HepG2 (cell line): ENCODE measurements around the gene ACSS1. TPM values are rescaled to one million over a fixed set of nuclear protein-coding genes. Genes with fewer than 3 reads are reported as not detected.
A peak's percentile ranks its signal among the peaks of the same experiment; 100 is the strongest.

Source experiments
- HDAC2 ChIP-seq: sonication (generic); formaldehyde crosslinking; IDR thresholded peaks from 2 replicates; pipeline ENCODE4 v1.4.0; 2020; ENCODE audit warnings: missing genetic modification reagents
- PHF21A ChIP-seq: sonication (generic); formaldehyde crosslinking; IDR thresholded peaks from 2 replicates; pipeline ENCODE4 v1.5.0; 2020; ENCODE audit warnings: mild to moderate bottlenecking, missing genetic modification reagents
- SYNCRIP ChIP-seq: fragments of 200-400 bp; formaldehyde crosslinking; IDR thresholded peaks from 2 replicates; pipeline ENCODE4 v1.6.1; 2018; ENCODE audit warnings: mild to moderate bottlenecking, low read depth, low read length; ENCODE audit not compliant: insufficient read depth
- TBX3 ChIP-seq: fragments of 450-650 bp; IDR thresholded peaks from 2 replicates; pipeline ENCODE4 v1.6.1; 2017; ENCODE audit warnings: antibody characterized with exemption, mild to moderate bottlenecking, inconsistent platforms, borderline replicate concordance
- TCF12 ChIP-seq, 2 experiments: fragments of 450-650 bp in 1 of 2; sonication (generic) in 1 of 2; formaldehyde crosslinking in 1 of 2; IDR thresholded peaks; 2 replicates each; pipeline versions ENCODE4 v1.6.1 to v1.8.0; 2017 to 2022; ENCODE audit warnings: antibody characterized with exemption in 1 of 2, mild to moderate bottlenecking in 1 of 2, missing genetic modification reagents in 1 of 2, moderate library complexity in 1 of 2
- TEAD3 ChIP-seq: optimal IDR thresholded peaks from 2 replicates; pipeline ENCODE3; 2016; ENCODE audit warnings: borderline replicate concordance
- ZNF343 ChIP-seq: sonication (generic); formaldehyde crosslinking; IDR thresholded peaks from 2 replicates; pipeline ENCODE4 v1.4.0; 2020; ENCODE audit warnings: mild to moderate bottlenecking, missing genetic modification reagents
- polyA plus RNA-seq, 8 experiments: library from polyadenylated mRNA; depleted of rRNA in 3 of 8; stranded (reverse) in 7 of 8; unstranded in 1 of 8; fragments of >200 nt; fragmentation: Illumina TruSeq in 4 of 8; extraction: Trizol in 4 of 8; gene quantifications; 2 replicates each; pipeline versions ENCODE4 v1.2.1 to v1.2.3, GENCODE V29; 2011 to 2016; ENCODE audit warnings: low read depth in 4 of 8, missing spikeins in 1 of 8, mixed read lengths in 1 of 8; ENCODE audit not compliant: insufficient read depth in 1 of 8
- total RNA-seq, 5 experiments: library from RNA; depleted of rRNA; stranded (reverse); fragments of >200 nt; fragmentation: Illumina TruSeq; extraction: Trizol; gene quantifications; 2 replicates each; pipeline ENCODE4 v1.2.3, GENCODE V29; 2016; ENCODE audit warnings: low read depth in 1 of 5
- TF ChIP-seq, protein P1 (sequence below): IDR thresholded peaks from 2 replicates; pipeline ENCODE4 v1.6.1; 2016
- TF ChIP-seq, protein P2 (sequence below): sonication (generic); formaldehyde crosslinking; IDR thresholded peaks from 2 replicates; pipeline ENCODE4 v1.5.0; 2020; ENCODE audit warnings: missing genetic modification reagents, mild to moderate bottlenecking, borderline replicate concordance
- TF ChIP-seq, protein P3 (sequence below): sonication (generic); formaldehyde crosslinking; IDR thresholded peaks from 2 replicates; pipeline ENCODE4 v1.5.1; 2020; ENCODE audit warnings: missing genetic modification reagents, mild to moderate bottlenecking, borderline replicate concordance
- TF ChIP-seq, protein P4 (sequence below): IDR thresholded peaks from 2 replicates; pipeline ENCODE4 v1.6.1; 2018; ENCODE audit warnings: missing genetic modification reagents, mild to moderate bottlenecking, missing compliant biosample characterization
- TF ChIP-seq, protein P5 (sequence below): sonication (generic); formaldehyde crosslinking; IDR thresholded peaks from 2 replicates; pipeline ENCODE4 v1.4.0; 2020; ENCODE audit warnings: missing genetic modification reagents; ENCODE audit errors: not compliant biosample characterization
- TF ChIP-seq, protein P6 (sequence below): sonication (generic); formaldehyde crosslinking; IDR thresholded peaks from 2 replicates; pipeline ENCODE4 v1.4.0; 2020; ENCODE audit warnings: low read depth, missing genetic modification reagents
- TF ChIP-seq, protein P7 (sequence below): sonication (generic); formaldehyde crosslinking; IDR thresholded peaks from 2 replicates; pipeline ENCODE4 v1.8.1; 2023; ENCODE audit warnings: mild to moderate bottlenecking, moderate library complexity, missing genetic modification reagents

Gene ACSS1
- total and polyA plus RNA-seq, 2 of the 13 experiments (the other 11 are each of a cell fraction or from before 2014, with no cell fraction given) = 15.2 to 41.6 TPM

DNA sequence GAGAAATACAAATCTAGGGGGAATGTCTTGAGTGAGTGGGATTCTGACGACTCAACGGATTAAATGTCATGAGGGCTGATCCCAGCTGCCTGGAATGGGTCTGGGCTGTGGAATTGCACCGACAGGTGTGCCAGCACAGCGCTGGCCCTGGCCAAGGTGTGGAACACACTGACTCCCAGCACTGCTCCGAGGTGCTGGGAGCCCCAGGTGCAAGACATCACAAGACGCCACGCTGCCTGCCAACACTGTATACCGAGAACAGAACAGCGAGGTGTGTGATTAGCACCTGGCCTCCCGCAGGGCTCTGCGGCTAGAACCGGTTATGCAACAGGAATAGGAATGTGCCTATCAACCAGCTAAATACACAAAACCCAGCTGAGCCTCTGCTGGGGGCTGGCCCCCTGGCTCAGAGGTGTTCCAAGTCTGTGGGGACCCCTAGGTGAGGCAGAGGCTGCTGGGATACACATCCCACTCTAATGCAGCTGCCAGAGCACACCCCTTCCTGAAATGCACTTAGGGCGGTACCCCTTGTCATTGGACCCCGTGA lies 40.6 kb downstream of the ACSS1 start (continued):
- TF ChIP-seq, protein P1, sequence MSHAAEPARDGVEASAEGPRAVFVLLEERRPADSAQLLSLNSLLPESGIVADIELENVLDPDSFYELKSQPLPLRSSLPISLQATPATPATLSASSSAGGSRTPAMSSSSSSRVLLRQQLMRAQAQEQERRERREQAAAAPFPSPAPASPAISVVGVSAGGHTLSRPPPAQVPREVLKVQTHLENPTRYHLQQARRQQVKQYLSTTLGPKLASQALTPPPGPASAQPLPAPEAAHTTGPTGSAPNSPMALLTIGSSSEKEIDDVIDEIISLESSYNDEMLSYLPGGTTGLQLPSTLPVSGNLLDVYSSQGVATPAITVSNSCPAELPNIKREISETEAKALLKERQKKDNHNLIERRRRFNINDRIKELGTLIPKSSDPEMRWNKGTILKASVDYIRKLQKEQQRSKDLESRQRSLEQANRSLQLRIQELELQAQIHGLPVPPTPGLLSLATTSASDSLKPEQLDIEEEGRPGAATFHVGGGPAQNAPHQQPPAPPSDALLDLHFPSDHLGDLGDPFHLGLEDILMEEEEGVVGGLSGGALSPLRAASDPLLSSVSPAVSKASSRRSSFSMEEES = no peak
- TF ChIP-seq PHF21A = peak; percentile 62
- TF ChIP-seq, protein P2, sequence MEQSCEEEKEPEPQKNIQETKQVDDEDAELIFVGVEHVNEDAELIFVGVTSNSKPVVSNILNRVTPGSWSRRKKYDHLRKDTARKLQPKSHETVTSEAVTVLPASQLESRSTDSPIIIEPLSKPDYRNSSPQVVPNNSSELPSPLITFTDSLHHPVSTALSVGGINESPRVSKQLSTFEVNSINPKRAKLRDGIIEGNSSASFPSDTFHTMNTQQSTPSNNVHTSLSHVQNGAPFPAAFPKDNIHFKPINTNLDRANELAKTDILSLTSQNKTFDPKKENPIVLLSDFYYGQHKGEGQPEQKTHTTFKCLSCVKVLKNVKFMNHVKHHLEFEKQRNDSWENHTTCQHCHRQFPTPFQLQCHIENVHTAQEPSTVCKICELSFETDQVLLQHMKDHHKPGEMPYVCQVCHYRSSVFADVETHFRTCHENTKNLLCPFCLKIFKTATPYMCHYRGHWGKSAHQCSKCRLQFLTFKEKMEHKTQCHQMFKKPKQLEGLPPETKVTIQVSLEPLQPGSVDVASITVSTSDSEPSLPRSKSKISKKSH (CRISPR knock-in tag) = peak; percentile 69
- TF ChIP-seq, protein P3, sequence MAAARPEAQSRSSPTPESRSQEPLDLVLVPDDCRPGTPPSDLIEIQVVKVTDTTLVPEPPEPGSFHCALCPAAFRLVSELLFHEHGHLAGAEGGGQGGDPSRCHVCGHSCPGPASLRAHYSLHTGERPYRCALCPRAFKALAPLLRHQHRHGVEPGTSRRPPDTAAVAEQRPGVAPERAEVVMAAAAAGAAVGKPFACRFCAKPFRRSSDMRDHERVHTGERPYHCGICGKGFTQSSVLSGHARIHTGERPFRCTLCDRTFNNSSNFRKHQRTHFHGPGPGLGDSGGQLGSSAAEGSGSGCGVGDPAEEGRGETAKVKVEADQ = no peak
- no peak for TF ChIP-seq SYNCRIP
- TF ChIP-seq ZNF343 (CRISPR knock-in tag) = 0 out of 2 replicates have a peak, but pooled peaks have one; percentile 5
- TF ChIP-seq, protein P4, sequence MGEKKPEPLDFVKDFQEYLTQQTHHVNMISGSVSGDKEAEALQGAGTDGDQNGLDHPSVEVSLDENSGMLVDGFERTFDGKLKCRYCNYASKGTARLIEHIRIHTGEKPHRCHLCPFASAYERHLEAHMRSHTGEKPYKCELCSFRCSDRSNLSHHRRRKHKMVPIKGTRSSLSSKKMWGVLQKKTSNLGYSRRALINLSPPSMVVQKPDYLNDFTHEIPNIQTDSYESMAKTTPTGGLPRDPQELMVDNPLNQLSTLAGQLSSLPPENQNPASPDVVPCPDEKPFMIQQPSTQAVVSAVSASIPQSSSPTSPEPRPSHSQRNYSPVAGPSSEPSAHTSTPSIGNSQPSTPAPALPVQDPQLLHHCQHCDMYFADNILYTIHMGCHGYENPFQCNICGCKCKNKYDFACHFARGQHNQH = peak; percentile 64; the same call in 1 of the 2 replicates
- TF ChIP-seq HDAC2 (CRISPR knock-in tag) = peak; percentile 60; the same call in 1 of the 2 replicates
- TF ChIP-seq TEAD3 (CRISPR knock-in tag) = peak; percentile 94
- TF ChIP-seq, protein P5, sequence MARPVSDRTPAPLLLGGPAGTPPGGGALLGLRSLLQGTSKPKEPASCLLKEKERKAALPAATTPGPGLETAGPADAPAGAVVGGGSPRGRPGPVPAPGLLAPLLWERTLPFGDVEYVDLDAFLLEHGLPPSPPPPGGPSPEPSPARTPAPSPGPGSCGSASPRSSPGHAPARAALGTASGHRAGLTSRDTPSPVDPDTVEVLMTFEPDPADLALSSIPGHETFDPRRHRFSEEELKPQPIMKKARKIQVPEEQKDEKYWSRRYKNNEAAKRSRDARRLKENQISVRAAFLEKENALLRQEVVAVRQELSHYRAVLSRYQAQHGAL (CRISPR knock-in tag) = no peak
- 0 out of 2 replicates have a peak, but pooled peaks have one; percentile 25 for TF ChIP-seq TBX3
- TF ChIP-seq, protein P6, sequence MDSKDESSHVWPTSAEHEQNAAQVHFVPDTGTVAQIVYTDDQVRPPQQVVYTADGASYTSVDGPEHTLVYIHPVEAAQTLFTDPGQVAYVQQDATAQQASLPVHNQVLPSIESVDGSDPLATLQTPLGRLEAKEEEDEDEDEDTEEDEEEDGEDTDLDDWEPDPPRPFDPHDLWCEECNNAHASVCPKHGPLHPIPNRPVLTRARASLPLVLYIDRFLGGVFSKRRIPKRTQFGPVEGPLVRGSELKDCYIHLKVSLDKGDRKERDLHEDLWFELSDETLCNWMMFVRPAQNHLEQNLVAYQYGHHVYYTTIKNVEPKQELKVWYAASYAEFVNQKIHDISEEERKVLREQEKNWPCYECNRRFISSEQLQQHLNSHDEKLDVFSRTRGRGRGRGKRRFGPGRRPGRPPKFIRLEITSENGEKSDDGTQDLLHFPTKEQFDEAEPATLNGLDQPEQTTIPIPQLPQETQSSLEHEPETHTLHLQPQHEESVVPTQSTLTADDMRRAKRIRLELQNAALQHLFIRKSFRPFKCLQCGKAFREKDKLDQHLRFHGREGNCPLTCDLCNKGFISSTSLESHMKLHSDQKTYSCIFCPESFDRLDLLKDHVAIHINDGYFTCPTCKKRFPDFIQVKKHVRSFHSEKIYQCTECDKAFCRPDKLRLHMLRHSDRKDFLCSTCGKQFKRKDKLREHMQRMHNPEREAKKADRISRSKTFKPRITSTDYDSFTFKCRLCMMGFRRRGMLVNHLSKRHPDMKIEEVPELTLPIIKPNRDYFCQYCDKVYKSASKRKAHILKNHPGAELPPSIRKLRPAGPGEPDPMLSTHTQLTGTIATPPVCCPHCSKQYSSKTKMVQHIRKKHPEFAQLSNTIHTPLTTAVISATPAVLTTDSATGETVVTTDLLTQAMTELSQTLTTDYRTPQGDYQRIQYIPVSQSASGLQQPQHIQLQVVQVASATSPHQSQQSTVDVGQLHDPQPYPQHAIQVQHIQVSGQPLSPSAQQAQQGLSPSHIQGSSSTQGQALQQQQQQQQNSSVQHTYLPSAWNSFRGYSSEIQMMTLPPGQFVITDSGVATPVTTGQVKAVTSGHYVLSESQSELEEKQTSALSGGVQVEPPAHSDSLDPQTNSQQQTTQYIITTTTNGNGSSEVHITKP (CRISPR knock-in tag) = no peak
- TF ChIP-seq, protein P7, sequence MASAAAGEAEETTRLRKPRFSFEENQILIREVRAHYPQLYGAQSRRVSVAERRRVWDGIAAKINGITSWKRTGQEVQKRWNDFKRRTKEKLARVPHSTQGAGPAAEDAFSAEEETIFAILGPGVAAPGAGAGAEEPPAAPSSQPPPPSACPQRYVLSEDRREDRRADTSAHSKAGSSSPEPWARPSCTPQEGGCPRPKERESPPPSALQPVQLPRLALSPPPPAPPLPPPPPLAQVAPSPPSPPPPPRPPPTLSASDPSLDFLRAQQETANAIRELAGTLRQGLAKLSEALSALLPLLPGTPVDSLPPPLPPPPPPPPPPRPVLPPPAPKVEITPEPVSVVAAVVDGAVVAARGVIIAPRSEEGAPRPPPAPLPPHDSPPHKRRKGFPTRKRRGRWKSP (CRISPR knock-in tag) = no peak; the same call in 1 of the 2 replicates
- no peak for TF ChIP-seq TCF12 (IDR thresholded peaks at IDR 0.05)
- TF ChIP-seq TCF12 (CRISPR knock-in tag; IDR thresholded peaks at IDR 0.05) = no peak
